ENCODE results near the gene ANKMY1. TPM values are rescaled to one million over a fixed set of nuclear protein-coding genes. Genes with fewer than 3 reads are reported as not detected.
A peak's percentile ranks its signal among the peaks of the same experiment; 100 is the strongest.

The ANKMY1 gene
- total and polyA plus RNA-seq, 4 donors, result 9.3 to 34.8 (median 14.8) TPM

DNA sequence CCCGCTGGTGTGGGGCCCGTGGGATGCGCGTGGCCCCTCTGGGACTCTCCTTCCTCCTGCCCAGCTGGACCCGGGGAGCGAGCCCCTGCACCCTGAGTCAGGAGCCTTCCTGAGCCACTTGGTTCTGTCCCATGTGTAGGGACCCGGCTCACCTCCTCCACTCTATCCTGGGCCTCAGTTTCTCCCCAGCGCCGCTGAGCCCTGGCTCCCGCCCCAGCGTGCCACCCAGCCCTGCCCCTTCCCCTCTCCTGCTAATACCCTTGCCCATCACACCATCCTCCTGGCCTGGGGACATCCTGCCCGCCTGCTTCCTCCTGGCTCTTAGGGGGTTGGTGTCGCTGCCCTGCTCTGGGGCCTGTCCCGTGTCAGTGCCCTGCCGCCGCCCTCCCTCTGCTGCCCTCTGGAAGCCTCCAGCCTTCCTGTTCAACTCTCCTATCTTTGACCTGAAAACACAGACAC, 97.5 kb downstream of the ANKMY1 start:
- Histone ChIP-seq H3K9me3 (ENCODE audit: control insufficient read depth in 4 of 4, insufficient read depth in 3 of 4, low read length in 3 of 4) (peaks cover 0 to 2% (median 0%) of the 10 kb centered on the region in 4 donors), H3K4me3 (no peak overlapping the region), H3K4me1 (ENCODE audit: control insufficient read depth in 5 of 5, insufficient read depth in 5 of 5, low read length in 5 of 5) (peaks cover 0 to 10% (median 6%) of the 10 kb centered on the region in 5 donors), H3K9ac (ENCODE audit: insufficient read depth in 1 of 2, low read length in 2 of 2) (no peak overlapping the region), H3K27me3 (ENCODE audit: control insufficient read depth in 3 of 3, insufficient read depth in 3 of 3, low read length in 2 of 3) (peaks cover 0 to 3% (median 0%) of the 10 kb centered on the region in 3 donors), H3K36me3 (ENCODE audit: control insufficient read depth in 4 of 4, insufficient read depth in 4 of 4, low read length in 4 of 4) (peaks cover 0 to 10% (median 6%) of the 10 kb centered on the region in 4 donors), H3K27ac (ENCODE audit: low read depth in 1 of 2, low read length in 1 of 2) (no peak overlapping the region)
- ATAC-seq (ENCODE audit: insufficient read depth, low FRiP score), result no peak
- 90 to 91% methylated on average over 16 of the region's 16 CpGs for WGBS, 2 donors
- TF ChIP-seq, protein P1, sequence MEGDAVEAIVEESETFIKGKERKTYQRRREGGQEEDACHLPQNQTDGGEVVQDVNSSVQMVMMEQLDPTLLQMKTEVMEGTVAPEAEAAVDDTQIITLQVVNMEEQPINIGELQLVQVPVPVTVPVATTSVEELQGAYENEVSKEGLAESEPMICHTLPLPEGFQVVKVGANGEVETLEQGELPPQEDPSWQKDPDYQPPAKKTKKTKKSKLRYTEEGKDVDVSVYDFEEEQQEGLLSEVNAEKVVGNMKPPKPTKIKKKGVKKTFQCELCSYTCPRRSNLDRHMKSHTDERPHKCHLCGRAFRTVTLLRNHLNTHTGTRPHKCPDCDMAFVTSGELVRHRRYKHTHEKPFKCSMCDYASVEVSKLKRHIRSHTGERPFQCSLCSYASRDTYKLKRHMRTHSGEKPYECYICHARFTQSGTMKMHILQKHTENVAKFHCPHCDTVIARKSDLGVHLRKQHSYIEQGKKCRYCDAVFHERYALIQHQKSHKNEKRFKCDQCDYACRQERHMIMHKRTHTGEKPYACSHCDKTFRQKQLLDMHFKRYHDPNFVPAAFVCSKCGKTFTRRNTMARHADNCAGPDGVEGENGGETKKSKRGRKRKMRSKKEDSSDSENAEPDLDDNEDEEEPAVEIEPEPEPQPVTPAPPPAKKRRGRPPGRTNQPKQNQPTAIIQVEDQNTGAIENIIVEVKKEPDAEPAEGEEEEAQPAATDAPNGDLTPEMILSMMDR (IDR thresholded peaks at IDR 0.05; ENCODE audit: control extremely low read depth, extremely low read depth), result no peak
- peak in 1 of 3 donors; percentile 5 for DNase-seq

DNA sequence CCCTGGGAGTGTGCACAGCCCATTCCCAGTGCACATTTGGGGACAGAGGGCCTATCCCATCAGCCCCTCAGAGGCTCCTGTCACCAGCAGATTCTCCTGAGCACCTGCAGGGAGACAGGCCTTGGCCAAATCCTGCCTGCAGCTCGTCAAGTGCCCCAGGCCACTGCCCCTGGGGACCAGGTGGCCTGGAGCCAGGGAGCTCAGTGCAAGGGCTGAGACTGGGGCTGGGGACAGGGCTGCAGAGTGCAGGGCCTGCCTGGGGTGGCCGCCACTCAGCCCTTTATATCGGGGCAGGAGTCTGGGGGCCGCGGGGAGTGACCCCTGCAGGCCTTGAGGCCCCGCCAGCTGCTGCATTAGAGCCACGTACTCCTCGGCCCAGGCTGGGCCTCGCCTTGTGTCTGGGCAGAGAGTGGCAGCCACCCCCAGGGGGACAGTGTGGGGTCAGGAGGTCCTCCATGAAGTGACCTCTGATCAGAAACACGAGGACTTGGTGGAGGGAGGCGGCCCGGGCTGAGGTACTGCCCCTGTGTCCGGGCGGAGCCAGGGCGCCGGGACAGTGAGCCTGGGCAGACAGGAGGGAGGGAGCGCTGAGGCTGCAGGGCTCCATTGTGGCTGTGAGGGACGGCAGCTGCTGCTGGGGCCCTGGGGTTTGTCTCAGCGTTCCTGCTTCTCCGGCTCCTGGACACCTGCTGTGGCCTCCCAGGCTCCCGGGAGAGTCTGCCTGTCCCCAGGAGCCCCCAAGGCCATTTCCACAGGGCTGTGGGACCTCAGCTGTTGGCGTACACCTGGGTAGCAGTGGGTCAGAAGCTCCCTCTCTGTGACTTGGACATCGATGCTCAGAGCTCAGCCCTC, 98.2 kb downstream of the ANKMY1 start:
- WGBS, 2 donors, result 73 to 76% methylated on average over 23 of the region's 23 CpGs

DNA sequence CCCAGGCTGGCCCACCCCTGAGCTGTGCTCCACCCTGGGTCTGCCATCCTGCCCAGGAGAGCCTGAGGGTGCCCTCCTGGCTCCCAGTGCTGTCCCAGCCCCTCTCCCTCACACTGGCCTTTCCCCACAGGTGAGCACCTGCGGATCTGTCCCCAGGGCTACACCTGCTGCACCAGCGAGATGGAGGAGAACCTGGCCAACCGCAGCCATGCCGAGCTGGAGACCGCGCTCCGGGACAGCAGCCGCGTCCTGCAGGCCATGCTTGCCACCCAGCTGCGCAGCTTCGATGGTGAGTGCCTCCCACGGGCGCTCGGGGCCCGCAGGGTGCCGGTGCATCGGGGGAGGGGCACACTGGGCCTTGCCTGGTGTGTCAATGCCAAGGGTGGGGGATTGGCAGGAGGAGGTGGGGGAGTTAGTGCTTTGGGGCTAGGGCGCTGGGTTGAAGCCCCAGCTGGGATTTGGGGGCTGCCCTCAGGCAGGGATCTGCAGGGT, 98.8 kb downstream of the ANKMY1 start:
- Histone ChIP-seq H3K9ac (ENCODE audit: insufficient read depth in 1 of 2, low read length in 2 of 2) (no peak overlapping the region), H3K27me3 (ENCODE audit: control insufficient read depth in 3 of 3, insufficient read depth in 3 of 3, low read length in 2 of 3) (peaks cover 0 to 16% (median 0%) of the 10 kb centered on the region in 3 donors), H3K4me3 (no peak overlapping the region), H3K27ac (ENCODE audit: low read depth in 1 of 2, low read length in 1 of 2) (no peak overlapping the region), H3K36me3 (ENCODE audit: control insufficient read depth in 4 of 4, insufficient read depth in 4 of 4, low read length in 4 of 4) (peaks cover 0 to 3% (median 1%) of the 10 kb centered on the region in 4 donors), H3K4me1 (ENCODE audit: control insufficient read depth in 5 of 5, insufficient read depth in 5 of 5, low read length in 5 of 5) (peaks cover 0 to 10% (median 7%) of the 10 kb centered on the region in 5 donors), H3K9me3 (ENCODE audit: control insufficient read depth in 4 of 4, insufficient read depth in 3 of 4, low read length in 3 of 4) (peaks cover 0 to 7% (median 0%) of the 10 kb centered on the region in 4 donors)
- no peak for ATAC-seq (ENCODE audit: insufficient read depth, low FRiP score)
- DNase-seq, result peak in 1 of 3 donors; percentile 11
- TF ChIP-seq, protein P1 (IDR thresholded peaks at IDR 0.05; ENCODE audit: control extremely low read depth, extremely low read depth), result no peak
- WGBS, 2 donors, result 93 to 94% methylated on average over 18 of the region's 18 CpGs

More for the DNA sequence above, 98.2 kb downstream of the ANKMY1 start:
- Histone ChIP-seq H3K9ac (ENCODE audit: insufficient read depth in 1 of 2, low read length in 2 of 2) (no peak overlapping the region), H3K4me1 (ENCODE audit: control insufficient read depth in 5 of 5, insufficient read depth in 5 of 5, low read length in 5 of 5) (peaks cover 0 to 10% (median 7%) of the 10 kb centered on the region in 5 donors), H3K4me3 (no peak overlapping the region), H3K27me3 (ENCODE audit: control insufficient read depth in 3 of 3, insufficient read depth in 3 of 3, low read length in 2 of 3) (peaks cover 0 to 9% (median 0%) of the 10 kb centered on the region in 3 donors), H3K9me3 (ENCODE audit: control insufficient read depth in 4 of 4, insufficient read depth in 3 of 4, low read length in 3 of 4) (peaks cover 0 to 3% (median 0%) of the 10 kb centered on the region in 4 donors), H3K27ac (ENCODE audit: low read depth in 1 of 2, low read length in 1 of 2) (no peak overlapping the region), H3K36me3 (ENCODE audit: control insufficient read depth in 4 of 4, insufficient read depth in 4 of 4, low read length in 4 of 4) (peaks cover 0 to 7% (median 5%) of the 10 kb centered on the region in 4 donors)
- TF ChIP-seq, protein P1 (IDR thresholded peaks at IDR 0.05; ENCODE audit: control extremely low read depth, extremely low read depth), result no peak
- DNase-seq (peak in 1 of 3 donors; percentile 10), ATAC-seq (ENCODE audit: insufficient read depth, low FRiP score) (no peak)
